Activated CD4-positive, alpha-beta T cell treated with anti-CD3 and anti-CD28 coated beads, Interleukin-2, amount 50 U/mL, for 48 hours (primary cell): ENCODE data around the gene KDM2A.
"Not testable (repeated sequence)": the region's sequence is repeated elsewhere in the genome, so short reads cannot be mapped to it uniquely, and the experiment has no call there.

Experiments
- DNase-seq, 2 experiments: peaks; one replicate each; pipeline ENCODE4 v3.0.0-alpha.2; 2020

KDM2A gene

GRCh38 chr11:67174311-67174710 lies 55.2 kb downstream of the KDM2A start:
- no peak for DNase-seq

- DNase-seq = no peak
These were observed 58.6 kb downstream of the KDM2A start for GRCh38 chr11:67177399-67178281.

- DNase-seq = no peak
These were observed 59.4 kb downstream of the KDM2A start for GRCh38 chr11:67178421-67178820.

GRCh38 chr11:67178878-67179277 lies 59.8 kb downstream of the KDM2A start:
- no peak for DNase-seq

- no peak for DNase-seq
These were observed 60.9 kb downstream of the KDM2A start for GRCh38 chr11:67179892-67180490.

GRCh38 chr11:67194096-67194495 lies 75.0 kb downstream of the KDM2A start:
- no peak for DNase-seq

- DNase-seq = no peak
These were observed 77.0 kb downstream of the KDM2A start for GRCh38 chr11:67195971-67196456.

GRCh38 chr11:67197606-67198005 lies 78.5 kb downstream of the KDM2A start:
- no peak for DNase-seq

GRCh38 chr11:67198781-67199180 lies 79.7 kb downstream of the KDM2A start:
- DNase-seq = not testable (repeated sequence)

- DNase-seq = no peak
These were observed 80.7 kb downstream of the KDM2A start for GRCh38 chr11:67199751-67200150.

- DNase-seq = no peak
These were observed 83.0 kb downstream of the KDM2A start for GRCh38 chr11:67202028-67202427.

GRCh38 chr11:67204822-67205221 lies 85.8 kb downstream of the KDM2A start:
- DNase-seq = no peak

- DNase-seq = not testable (repeated sequence)
These were observed 90.2 kb downstream of the KDM2A start for GRCh38 chr11:67209222-67209621.

- DNase-seq = no peak
These were observed 92.8 kb downstream of the KDM2A start for GRCh38 chr11:67211656-67212436.

- no peak for DNase-seq
These were observed 94.1 kb downstream of the KDM2A start for GRCh38 chr11:67213178-67213621.

GRCh38 chr11:67227726-67228125 lies 108.7 kb downstream of the KDM2A start:
- DNase-seq = no peak

- no peak for DNase-seq
These were observed 111.3 kb downstream of the KDM2A start for GRCh38 chr11:67230406-67230805.

- no peak for DNase-seq
These were observed 111.8 kb downstream of the KDM2A start for GRCh38 chr11:67230886-67231285.

GRCh38 chr11:67233584-67234190 lies 114.6 kb downstream of the KDM2A start:
- DNase-seq = no peak

- not testable (repeated sequence) for DNase-seq
These were observed 115.5 kb downstream of the KDM2A start for GRCh38 chr11:67234571-67234970.

- no peak for DNase-seq
These were observed 118.5 kb downstream of the KDM2A start for GRCh38 chr11:67237574-67237973.

GRCh38 chr11:67238894-67239782 lies 120.1 kb downstream of the KDM2A start:
- DNase-seq = no peak
